HAP-1 (cell line): Measurements from ENCODE around the gene CAPN14.

Source experiments
- DNase-seq, 2 experiments: peaks; one replicate each; pipeline ENCODE4 v3.0.0-alpha.2; 2016 to 2020; ENCODE audit warnings: low spot score in 2 of 2
- H3K27me3 ChIP-seq: fragments of 250-450 bp; sonication (Bioruptor Pico); 2 replicates; pipeline ENCODE4 v1.5.1; 2020; ENCODE audit warnings: low read depth, mild to moderate bottlenecking, moderate library complexity
- H3K36me3 ChIP-seq: fragments of 250-450 bp; sonication (Bioruptor Pico); replicated peaks from 2 replicates; pipeline ENCODE4 v1.5.1; 2020; ENCODE audit warnings: mild to moderate bottlenecking
- H3K4me1 ChIP-seq: fragments of 250-450 bp; sonication (Bioruptor Pico); 2 replicates; pipeline ENCODE4 v1.5.1; 2020; ENCODE audit warnings: mild to moderate bottlenecking
- H3K4me3 ChIP-seq: fragments of 250-450 bp; sonication (Bioruptor Pico); 2 replicates; pipeline ENCODE4 v1.5.1; 2020; ENCODE audit warnings: mild to moderate bottlenecking, moderate library complexity
- H3K9me3 ChIP-seq: fragments of 250-450 bp; sonication (Bioruptor Pico); 2 replicates; pipeline ENCODE4 v1.5.1; 2020; ENCODE audit warnings: mild to moderate bottlenecking, moderate library complexity
- in situ Hi-C: fragments of 300-500 bp; cut with MboI; formaldehyde crosslinking; loops from 3 replicates; pipeline ENCODE4 v1.14.3; 2020; ENCODE audit warnings: low sequenced_read_pairs, inconsistent platforms, mixed read lengths

CAPN14 gene

DNA sequence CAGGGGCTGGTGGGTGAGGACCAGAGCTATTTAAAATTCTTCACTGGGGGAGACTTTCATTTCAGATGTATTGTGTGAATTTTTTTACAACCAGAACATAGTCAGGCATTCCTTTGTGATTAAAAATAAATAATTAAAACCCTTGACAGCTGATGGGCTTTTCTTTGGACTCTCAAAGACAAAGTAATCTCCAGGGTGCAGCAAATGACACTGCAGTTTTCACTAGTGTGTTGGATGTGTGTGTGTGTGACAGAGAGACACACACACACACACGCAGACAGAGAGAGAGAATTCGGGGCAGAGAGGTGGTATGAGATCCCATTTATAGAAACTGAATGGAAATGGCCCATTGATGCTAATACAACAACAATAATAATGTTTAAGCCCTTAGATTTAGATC lies 68.8 kb downstream of the CAPN14 start:
- Histone ChIP-seq H3K4me1 (no peaks in the 10 kb centered on the region), H3K27me3 (no peaks in the 10 kb centered on the region), H3K9me3 (no peaks in the 10 kb centered on the region), H3K4me3 (no peak overlapping the region), H3K36me3 (no peaks in the 10 kb centered on the region)
- in situ Hi-C loops, result no loop called here
- no peak for DNase-seq

DNA sequence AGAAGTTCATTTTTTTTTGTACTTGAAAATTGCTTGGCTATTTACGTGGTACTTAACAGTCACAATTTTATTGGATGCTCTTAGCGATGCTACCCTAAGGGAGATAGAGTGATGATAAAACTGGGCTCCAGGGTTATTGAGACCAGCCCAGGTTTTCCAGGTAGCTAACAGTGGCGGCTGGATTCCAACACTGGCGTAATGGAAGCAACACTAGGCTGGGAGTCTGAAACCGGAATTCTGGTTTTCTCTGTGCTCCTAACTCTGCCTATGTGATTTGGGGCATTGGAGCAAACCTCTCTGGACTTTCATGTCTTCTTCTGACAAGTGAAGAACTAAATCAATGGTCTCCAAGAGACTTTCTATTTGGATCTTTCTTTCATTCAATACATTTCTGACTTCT lies 69.7 kb downstream of the CAPN14 start:
- in situ Hi-C loops, result no loop called here
- Histone ChIP-seq H3K9me3 (no peaks in the 10 kb centered on the region), H3K27me3 (no peaks in the 10 kb centered on the region), H3K4me1 (no peaks in the 10 kb centered on the region), H3K4me3 (no peak overlapping the region), H3K36me3 (no peaks in the 10 kb centered on the region)
- DNase-seq, result no peak

DNA sequence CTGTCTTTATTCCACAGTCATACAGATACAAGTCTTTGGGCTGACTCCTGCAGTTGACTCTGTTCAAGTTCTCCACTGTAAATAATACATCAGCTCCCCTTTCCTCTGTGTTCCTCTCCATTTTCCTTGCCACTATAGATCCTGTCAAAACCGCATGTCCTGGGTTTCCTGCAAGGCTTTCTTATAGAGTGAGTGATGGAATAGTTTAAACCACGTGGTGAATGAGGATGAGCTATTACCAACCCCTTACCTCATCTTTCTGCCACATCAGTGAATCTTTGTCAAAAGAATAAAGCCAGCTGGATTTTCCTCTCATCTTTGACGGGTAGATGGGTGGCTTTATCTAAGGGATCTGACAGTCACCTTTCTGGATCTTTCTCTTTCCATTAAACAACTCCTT lies 75.2 kb downstream of the CAPN14 start:
- no peaks in the 10 kb centered on the region for H3K9me3 ChIP-seq
- no peaks in the 10 kb centered on the region for H3K36me3 ChIP-seq
- no peak for DNase-seq
- no peak overlapping the region for H3K4me3 ChIP-seq
- in situ Hi-C loops, result no loop called here
- no peaks in the 10 kb centered on the region for H3K4me1 ChIP-seq
- H3K27me3 ChIP-seq, result peaks cover 23% of the 10 kb centered on the region

DNA sequence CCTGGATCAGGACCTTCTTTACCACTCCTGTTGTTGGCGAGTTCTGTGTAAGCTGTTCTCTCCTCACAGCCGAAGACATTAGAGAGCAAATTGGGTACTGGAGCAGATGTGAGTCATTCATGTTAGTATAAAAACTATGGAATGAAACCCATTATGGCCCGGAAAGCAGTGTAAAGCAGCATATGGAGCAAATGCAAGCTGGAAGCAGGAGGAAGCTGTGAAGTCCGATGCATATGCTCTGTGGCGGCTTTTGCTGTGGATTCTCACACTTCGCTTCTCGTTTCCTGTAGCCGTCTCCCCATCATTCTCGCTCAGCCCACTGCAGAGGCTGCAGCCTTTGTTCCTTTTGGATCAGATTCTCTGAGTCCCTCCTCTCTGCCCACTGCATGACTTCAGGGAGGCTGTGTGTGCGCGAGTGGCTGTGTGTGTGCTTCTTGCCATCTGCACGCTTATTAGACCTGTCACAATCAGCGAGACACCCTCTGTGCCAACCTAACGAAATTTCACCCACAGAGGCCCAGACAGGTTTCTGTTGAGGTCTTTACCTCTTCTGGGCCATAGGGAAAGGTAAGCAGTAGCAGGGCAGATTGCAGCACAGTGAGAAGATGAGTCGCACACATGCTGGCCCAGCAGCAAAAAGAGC lies 75.8 kb downstream of the CAPN14 start:
- no peaks in the 10 kb centered on the region for H3K36me3 ChIP-seq
- peaks cover 29% of the 10 kb centered on the region for H3K27me3 ChIP-seq
- H3K9me3 ChIP-seq, result no peaks in the 10 kb centered on the region
- in situ Hi-C loops, result no loop called here
- H3K4me3 ChIP-seq, result no peak overlapping the region
- no peak for DNase-seq
- no peaks in the 10 kb centered on the region for H3K4me1 ChIP-seq

DNA sequence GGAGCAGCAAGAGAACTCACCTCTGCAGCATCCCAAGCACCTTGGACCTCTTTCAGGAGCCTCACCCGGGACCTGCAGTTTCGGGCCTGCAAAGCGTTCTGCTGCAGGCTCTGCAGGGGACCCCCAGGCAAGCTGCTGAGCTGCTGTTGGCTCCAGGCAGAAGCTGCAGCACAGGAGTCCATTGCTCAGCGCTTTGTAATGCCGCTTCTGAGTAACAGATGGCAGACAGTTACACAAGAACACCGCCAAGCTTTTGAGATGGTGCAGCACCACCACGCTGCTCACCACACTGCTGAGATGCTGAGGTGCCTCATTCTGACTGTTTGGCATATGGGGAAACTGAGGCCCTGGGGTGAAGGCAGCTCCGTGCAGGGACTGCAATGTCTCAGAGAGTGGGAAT lies 77.2 kb downstream of the CAPN14 start:
- H3K4me1 ChIP-seq, result no peaks in the 10 kb centered on the region
- peaks cover 39% of the 10 kb centered on the region for H3K27me3 ChIP-seq
- H3K4me3 ChIP-seq, result no peak overlapping the region
- DNase-seq, result no peak
- no peaks in the 10 kb centered on the region for H3K36me3 ChIP-seq
- H3K9me3 ChIP-seq, result no peaks in the 10 kb centered on the region
- in situ Hi-C loops, result no loop called here

DNA sequence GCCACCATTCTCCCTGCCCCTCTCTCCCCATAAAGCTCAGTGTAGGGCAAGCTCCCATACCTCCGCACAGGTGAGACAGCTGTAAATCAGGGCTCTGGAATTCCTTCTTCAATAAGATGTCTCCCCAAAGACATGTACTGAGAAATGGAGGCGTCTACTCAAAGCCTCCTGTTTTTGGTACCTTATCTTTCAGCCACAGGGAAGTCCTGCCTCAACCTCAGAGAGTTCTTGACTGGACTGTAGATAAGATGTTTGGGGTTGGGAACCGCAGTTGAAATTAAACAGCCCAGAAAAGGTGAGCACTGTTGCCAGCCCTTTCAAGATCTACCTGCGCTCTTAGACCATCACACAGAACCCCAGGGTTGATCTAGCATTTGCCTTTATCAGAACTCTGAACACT lies 77.6 kb downstream of the CAPN14 start:
- Histone ChIP-seq H3K36me3 (no peaks in the 10 kb centered on the region), H3K4me3 (no peak overlapping the region), H3K4me1 (no peaks in the 10 kb centered on the region), H3K9me3 (no peaks in the 10 kb centered on the region), H3K27me3 (peaks cover 40% of the 10 kb centered on the region)
- in situ Hi-C loops, result no loop called here
- no peak for DNase-seq

DNA sequence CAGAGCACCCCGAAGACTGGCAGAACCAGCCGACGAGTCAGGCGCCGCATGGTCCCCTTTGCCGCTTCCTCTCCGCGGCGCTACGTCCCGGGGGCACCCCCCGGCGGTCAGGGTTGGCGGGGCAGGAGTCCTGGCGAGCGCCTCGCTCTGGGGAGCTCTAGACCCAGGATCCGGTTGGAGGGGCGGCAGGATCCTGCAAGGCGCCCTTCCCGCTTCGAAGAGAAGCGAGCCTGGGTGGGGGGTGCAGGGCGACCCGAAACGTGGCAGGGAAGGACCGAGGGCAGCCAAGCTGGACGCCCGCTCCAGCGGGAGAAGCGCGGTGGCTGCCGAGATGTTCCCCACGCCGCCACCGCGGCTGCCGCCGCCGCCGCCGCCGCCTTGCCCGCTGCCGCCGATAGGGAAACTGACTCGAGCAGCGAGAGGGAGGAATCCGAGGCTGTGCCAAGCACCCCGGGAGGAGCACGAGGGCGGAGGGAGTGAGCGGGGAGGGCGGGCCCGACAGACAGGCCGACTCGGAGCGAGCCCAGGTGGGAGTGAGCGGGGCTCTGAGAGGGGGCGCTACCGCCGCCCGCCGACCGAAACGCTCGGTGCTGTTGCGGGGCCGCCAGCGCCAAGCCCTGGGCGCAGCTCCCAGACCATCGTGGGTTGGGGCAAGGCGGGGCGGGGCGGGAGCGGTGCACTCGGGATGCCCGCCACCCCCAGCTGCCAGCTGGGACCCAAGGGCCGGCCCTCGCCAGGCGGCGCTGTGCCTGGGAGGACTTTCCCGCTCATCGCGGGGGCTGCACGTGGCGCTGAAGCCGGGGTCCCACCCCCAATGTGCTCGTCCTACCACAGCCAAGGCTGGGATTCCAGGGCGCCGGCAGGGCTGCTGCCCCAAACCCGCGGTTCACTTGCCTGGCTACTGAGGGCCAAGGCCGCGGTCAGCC lies 79.0 kb downstream of the CAPN14 start, which contains the start of gene GALNT14:
Gene GALNT14, minus strand, starts transcription at position 404 of the 926 bp plus-strand sequence. Its CDS starts 354 bp downstream, at position 50.
- H3K4me1 ChIP-seq, result no peaks in the 10 kb centered on the region
- H3K36me3 ChIP-seq, result no peaks in the 10 kb centered on the region
- peak within 1 kb of the TSS; percentile 27 for H3K4me3 ChIP-seq
- H3K9me3 ChIP-seq, result no peaks in the 10 kb centered on the region
- peaks cover 42% of the 10 kb centered on the region for H3K27me3 ChIP-seq
- in situ Hi-C loops, result no loop called here
- peak in 1 of 2 experiments; percentile 64 for DNase-seq

DNA sequence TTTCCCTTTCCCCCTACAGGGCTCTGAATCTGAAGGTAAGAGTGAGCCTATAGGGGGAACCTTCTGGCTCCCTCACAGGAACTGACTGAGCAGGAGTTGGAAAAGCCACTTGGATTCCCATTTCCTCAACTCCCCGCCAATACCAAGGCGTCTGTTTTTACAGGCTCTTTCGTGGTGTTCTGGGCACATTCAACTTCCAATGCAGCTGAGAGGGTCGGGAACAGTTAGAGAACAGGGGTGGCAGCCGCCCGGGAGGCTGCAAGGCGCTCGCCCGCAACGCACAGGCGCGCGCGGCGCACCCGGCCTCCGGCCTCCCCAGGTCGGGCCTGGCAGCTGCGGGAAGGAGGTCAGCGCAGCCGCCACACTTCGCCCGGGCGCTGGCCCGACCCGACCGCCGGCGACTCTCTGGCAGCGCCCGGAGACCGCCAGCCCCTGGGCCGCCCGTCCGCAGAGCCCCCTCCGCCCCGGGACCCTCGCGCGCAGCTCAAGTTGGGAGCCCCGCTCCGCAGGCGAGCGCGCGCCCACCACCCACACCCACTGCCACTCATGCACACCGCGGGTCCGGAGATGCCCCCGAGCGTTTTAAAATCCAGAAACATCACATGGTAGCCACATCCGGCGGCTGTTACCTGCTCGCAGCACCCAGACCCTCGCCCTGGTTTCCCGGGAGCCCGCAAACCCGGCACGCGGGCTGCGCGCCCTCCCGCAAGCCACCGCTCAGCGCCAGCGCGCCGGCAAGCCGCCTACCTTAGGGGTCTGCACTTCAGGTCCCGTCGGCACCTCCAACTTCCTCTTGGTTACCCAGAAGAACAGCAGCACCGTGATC lies 79.9 kb downstream of the CAPN14 start:
- in situ Hi-C loops, result no loop called here
- peak overlapping the region; percentile 27 for H3K4me3 ChIP-seq
- peaks cover 42% of the 10 kb centered on the region for H3K27me3 ChIP-seq
- H3K36me3 ChIP-seq, result no peaks in the 10 kb centered on the region
- H3K4me1 ChIP-seq, result no peaks in the 10 kb centered on the region
- DNase-seq, result no peak
- H3K9me3 ChIP-seq, result no peaks in the 10 kb centered on the region

DNA sequence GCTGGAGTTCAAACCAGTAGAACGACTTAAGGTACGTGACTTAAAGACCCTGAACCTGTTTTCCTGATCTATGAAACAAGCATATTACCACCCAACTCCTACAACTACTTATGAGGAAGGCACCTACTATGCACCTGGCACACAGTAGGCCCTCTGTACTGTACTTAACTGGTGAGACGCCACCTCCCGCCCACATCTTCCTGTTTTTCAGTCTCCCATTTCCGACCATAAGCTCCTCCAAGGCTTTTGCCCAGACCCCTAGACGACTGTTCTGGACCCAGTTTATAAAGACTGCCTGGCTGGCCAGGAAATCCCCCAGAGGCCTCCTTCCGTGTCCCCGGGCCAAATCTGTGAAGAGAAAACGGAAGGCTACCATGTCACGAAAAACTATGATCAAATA lies 80.6 kb downstream of the CAPN14 start:
- H3K36me3 ChIP-seq, result no peaks in the 10 kb centered on the region
- H3K4me1 ChIP-seq, result no peaks in the 10 kb centered on the region
- in situ Hi-C loops, result no loop called here
- H3K9me3 ChIP-seq, result no peaks in the 10 kb centered on the region
- no peak overlapping the region for H3K4me3 ChIP-seq
- peaks cover 42% of the 10 kb centered on the region for H3K27me3 ChIP-seq
- no peak for DNase-seq

DNA sequence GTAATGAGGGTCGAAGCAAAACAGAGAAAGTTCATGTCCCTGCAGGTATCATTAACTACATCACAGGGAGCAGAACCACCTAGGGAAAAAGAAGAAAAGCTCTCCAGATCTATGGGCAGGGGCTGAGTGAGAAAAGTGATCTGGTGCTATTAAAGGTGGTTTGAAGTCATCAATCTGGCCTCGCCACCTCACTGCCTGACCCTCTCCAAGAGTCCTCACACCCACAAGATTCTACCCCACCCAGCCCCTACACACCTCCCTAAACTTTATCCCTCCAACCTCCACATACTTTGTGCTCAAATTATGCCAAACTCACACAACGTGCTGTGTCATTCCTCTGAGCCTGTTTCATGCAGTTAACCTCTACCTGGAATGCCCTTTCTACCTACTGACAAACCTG lies 81.3 kb downstream of the CAPN14 start:
- no peak for DNase-seq
- Histone ChIP-seq H3K9me3 (no peaks in the 10 kb centered on the region), H3K4me3 (no peak overlapping the region), H3K27me3 (peaks cover 42% of the 10 kb centered on the region), H3K4me1 (no peaks in the 10 kb centered on the region), H3K36me3 (no peaks in the 10 kb centered on the region)
- in situ Hi-C loops, result no loop called here

DNA sequence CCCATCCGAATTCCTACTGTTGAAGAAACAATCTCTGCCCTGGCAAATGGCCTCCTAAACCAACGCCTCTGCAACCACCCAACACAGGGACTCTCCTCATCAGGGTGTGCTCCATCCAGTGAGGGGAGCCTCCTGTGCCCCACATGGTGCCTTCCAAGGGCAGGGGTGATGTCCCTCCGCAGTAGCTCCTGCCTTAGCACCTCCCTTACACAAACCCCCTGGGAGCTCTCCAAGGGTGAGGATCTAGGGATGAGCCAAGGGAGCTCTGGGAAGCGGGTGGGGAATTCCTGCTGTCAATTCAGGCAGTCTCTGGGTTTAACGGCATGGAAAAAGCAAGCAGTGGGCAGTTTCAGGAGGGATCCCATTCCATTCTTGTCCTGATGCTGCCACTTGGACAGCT lies 82.8 kb downstream of the CAPN14 start:
- Histone ChIP-seq H3K9me3 (no peaks in the 10 kb centered on the region), H3K4me1 (no peaks in the 10 kb centered on the region), H3K36me3 (no peaks in the 10 kb centered on the region), H3K4me3 (no peak overlapping the region), H3K27me3 (peaks cover 42% of the 10 kb centered on the region)
- in situ Hi-C loops, result no loop called here
- no peak for DNase-seq

DNA sequence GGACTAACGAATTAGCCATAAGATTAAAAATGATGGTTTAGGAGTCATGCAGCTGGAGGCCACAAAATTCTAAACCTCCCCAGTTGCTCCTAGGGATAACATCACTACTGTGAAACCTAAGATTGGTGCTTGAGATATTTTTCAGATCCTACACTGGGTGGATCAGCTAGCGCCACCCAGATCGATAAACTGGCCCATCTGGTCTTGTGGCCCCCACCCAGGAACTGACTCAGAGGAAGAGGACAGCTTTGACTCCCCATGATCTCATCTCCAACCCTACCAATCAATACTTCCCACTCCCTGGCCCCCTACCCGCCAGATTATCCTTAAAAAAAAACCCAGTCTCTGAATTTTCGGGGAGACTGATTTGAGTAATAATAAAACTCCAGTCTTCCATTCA lies 84.5 kb downstream of the CAPN14 start:
- in situ Hi-C loops, result no loop called here
- H3K27me3 ChIP-seq, result peaks cover 26% of the 10 kb centered on the region
- no peaks in the 10 kb centered on the region for H3K36me3 ChIP-seq
- DNase-seq, result no peak
- no peak overlapping the region for H3K4me3 ChIP-seq
- no peaks in the 10 kb centered on the region for H3K9me3 ChIP-seq
- no peaks in the 10 kb centered on the region for H3K4me1 ChIP-seq

DNA sequence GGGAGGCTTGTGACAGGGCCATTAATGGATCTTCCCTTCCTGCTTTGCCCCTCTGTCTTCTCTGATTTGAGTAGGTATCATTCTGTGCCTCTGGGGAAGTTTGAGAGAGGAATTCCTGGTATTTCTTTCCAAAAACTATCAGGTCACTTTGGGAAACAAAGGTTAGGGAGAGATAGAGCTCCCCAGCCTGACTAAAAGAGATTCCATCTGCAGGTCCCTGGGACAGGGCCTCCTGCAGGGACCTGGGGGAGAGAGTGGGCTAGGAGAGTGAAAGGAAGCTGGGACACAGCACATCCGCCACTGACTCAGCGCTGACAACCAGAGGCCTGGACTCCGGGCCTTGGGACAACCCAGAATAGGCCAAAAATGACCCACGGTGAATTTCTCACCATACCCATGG lies 85.4 kb downstream of the CAPN14 start:
- Histone ChIP-seq H3K9me3 (no peaks in the 10 kb centered on the region), H3K27me3 (peaks cover 16% of the 10 kb centered on the region), H3K4me3 (no peak overlapping the region), H3K36me3 (no peaks in the 10 kb centered on the region), H3K4me1 (no peaks in the 10 kb centered on the region)
- in situ Hi-C loops, result no loop called here
- no peak for DNase-seq
